HTR-8/SVneo (cell line): ENCODE results near the gene SPAG16.

Experiments
- DNase-seq: peaks from one replicate; pipeline ENCODE4 v3.0.0; 2011; ENCODE audit warnings: low spot score, mixed read lengths; ENCODE audit not compliant: insufficient read length
- FAIRE-seq: peaks from 2 replicates; lab custom pipeline; 2011; peaks lifted over from hg19 to GRCh38; lab: Jason Lieb, UNC

The SPAG16 gene

GRCh38 chr2:214108598-214108997, 824.3 kb downstream of the SPAG16 start:
- DNase-seq, result no peak
- FAIRE-seq, result no peak

- no peak for DNase-seq
- no peak for FAIRE-seq
Observed at GRCh38 chr2:214117054-214117453, 832.8 kb downstream of the SPAG16 start.

- DNase-seq (peak; percentile 5), FAIRE-seq (no peak)
Observed at GRCh38 chr2:214126135-214126534, 841.9 kb downstream of the SPAG16 start.

GRCh38 chr2:214127170-214127569, 842.9 kb downstream of the SPAG16 start:
- FAIRE-seq, result no peak
- DNase-seq, result no peak

GRCh38 chr2:214127571-214127970, 843.3 kb downstream of the SPAG16 start:
- DNase-seq (no peak), FAIRE-seq (no peak)

- no peak for DNase-seq
- FAIRE-seq, result no peak
Observed at GRCh38 chr2:214128040-214128439, 843.8 kb downstream of the SPAG16 start.

- FAIRE-seq (no peak), DNase-seq (no peak)
Observed at GRCh38 chr2:214130114-214130513, 845.9 kb downstream of the SPAG16 start.

- FAIRE-seq, result no peak
- no peak for DNase-seq
Observed at GRCh38 chr2:214135966-214136365, 851.7 kb downstream of the SPAG16 start.

GRCh38 chr2:214138779-214139178, 854.5 kb downstream of the SPAG16 start:
- DNase-seq, result no peak
- no peak for FAIRE-seq

- DNase-seq, result no peak
- FAIRE-seq, result no peak
Observed at GRCh38 chr2:214139630-214140284, 855.5 kb downstream of the SPAG16 start.

- DNase-seq, result no peak
- no peak for FAIRE-seq
Observed at GRCh38 chr2:214156971-214157370, 872.7 kb downstream of the SPAG16 start.

- DNase-seq, result no peak
Observed at GRCh38 chr2:214158851-214159250, 874.6 kb downstream of the SPAG16 start.

GRCh38 chr2:214169281-214169680, 885.0 kb downstream of the SPAG16 start:
- DNase-seq (no peak), FAIRE-seq (no peak)

More at GRCh38 chr2:214158851-214159250, 874.6 kb downstream of the SPAG16 start:
- FAIRE-seq, result no peak

- DNase-seq (no peak), FAIRE-seq (no peak)
Observed at GRCh38 chr2:214169736-214170135, 885.5 kb downstream of the SPAG16 start.

- no peak for FAIRE-seq
- no peak for DNase-seq
Observed at GRCh38 chr2:214174563-214174962, 890.3 kb downstream of the SPAG16 start.

GRCh38 chr2:214180071-214180470, 895.8 kb downstream of the SPAG16 start:
- FAIRE-seq (no peak), DNase-seq (no peak)

- no peak for FAIRE-seq
Observed at GRCh38 chr2:214180686-214181085, 896.4 kb downstream of the SPAG16 start.

GRCh38 chr2:214184461-214184860, 900.2 kb downstream of the SPAG16 start:
- FAIRE-seq, result no peak
- no peak for DNase-seq

More at GRCh38 chr2:214180686-214181085, 896.4 kb downstream of the SPAG16 start:
- no peak for DNase-seq

- no peak for FAIRE-seq
Observed at GRCh38 chr2:214185546-214185945, 901.3 kb downstream of the SPAG16 start.

GRCh38 chr2:214192711-214193110, 908.4 kb downstream of the SPAG16 start:
- FAIRE-seq, result no peak
- no peak for DNase-seq

More at GRCh38 chr2:214185546-214185945, 901.3 kb downstream of the SPAG16 start:
- DNase-seq, result no peak

GRCh38 chr2:214193943-214194342, 909.7 kb downstream of the SPAG16 start:
- DNase-seq (peak; percentile 10), FAIRE-seq (no peak)

- no peak for DNase-seq
- no peak for FAIRE-seq
Observed at GRCh38 chr2:214196260-214196659, 912.0 kb downstream of the SPAG16 start.
